PC-3 (cell line): ENCODE results near the gene ABLIM2. TPM values are rescaled to one million over a fixed set of nuclear protein-coding genes. Genes with fewer than 3 reads are reported as not detected.

Experiments
- ATAC-seq: fragments of 200-7000 bp; cut with Tn5 transposase; 2 replicates; pipeline ENCODE4 v1.9.1; 2020; ENCODE audit warnings: mild to moderate bottlenecking, moderate library complexity
- BruUV-seq: library from RNA; stranded (reverse); fragments of 400-500 nt; replicated peaks from 2 replicates; lab custom pipeline; 2021; lab: Mats Ljungman, UMichigan
- CTCF ChIA-PET: fragments of 300-600 bp; sonication (Branson Sonifier 250); formaldehyde crosslinking; loops from one replicate; lab custom pipeline; 2022; ENCODE audit warnings: antibody characterized with exemption; lab: Charles Lee
- POLR2A ChIA-PET: fragments of 300-600 bp; sonication (Branson Sonifier 250); formaldehyde crosslinking; loops from one replicate; lab custom pipeline; 2022; ENCODE audit warnings: antibody characterized with exemption; ENCODE audit not compliant: unreplicated experiment; lab: Charles Lee
- DNase-seq: peaks from one replicate; pipeline ENCODE4 v3.0.0-alpha.2; 2015
- H2AFZ ChIP-seq: fragments of 300-600 bp; sonication (generic); 2 replicates; pipeline ENCODE4 v1.6.0; 2016; ENCODE audit warnings: antibody characterized with exemption, low read length
- H3F3A ChIP-seq: fragments of 300-600 bp; sonication (generic); one replicate; pipeline ENCODE4 v1.6.0; 2017; ENCODE audit warnings: antibody characterized with exemption, low read length, control low read depth, mild to moderate bottlenecking; ENCODE audit not compliant: unreplicated experiment
- H3K27ac ChIP-seq: fragments of 300-600 bp; sonication (generic); 2 replicates; pipeline ENCODE4 v1.5.1; 2016; ENCODE audit warnings: mild to moderate bottlenecking, low read length
- H3K27me3 ChIP-seq: fragments of 300-600 bp; sonication (generic); 2 replicates; pipeline ENCODE4 v1.6.1; 2016; ENCODE audit warnings: low read length, mixed read lengths
- H3K36me3 ChIP-seq: fragments of 300-600 bp; sonication (generic); 2 replicates; pipeline ENCODE4 v1.6.1; 2016; ENCODE audit warnings: low read depth, mixed run types, low read length, mixed read lengths
- H3K4me1 ChIP-seq: fragments of 300-600 bp; sonication (generic); 2 replicates; pipeline ENCODE4 v1.5.1; 2016; ENCODE audit warnings: low read length; ENCODE audit not compliant: insufficient read depth
- H3K4me2 ChIP-seq: fragments of 300-600 bp; sonication (generic); 2 replicates; pipeline ENCODE4 v1.6.0; 2016; ENCODE audit warnings: low read length
- H3K4me3 ChIP-seq: fragments of 300-600 bp; sonication (generic); 2 replicates; pipeline ENCODE4 v1.5.1; 2016; ENCODE audit warnings: mild to moderate bottlenecking, low read length, mixed read lengths
- H3K79me2 ChIP-seq: fragments of 300-600 bp; sonication (generic); 2 replicates; pipeline ENCODE4 v1.6.1; 2017; ENCODE audit warnings: low read length, mixed read lengths
- H3K9ac ChIP-seq: fragments of 300-600 bp; sonication (generic); 2 replicates; pipeline ENCODE4 v1.6.0; 2016; ENCODE audit warnings: mild to moderate bottlenecking, low read length
- H3K9me2 ChIP-seq: fragments of 300-600 bp; sonication (generic); replicated peaks from 2 replicates; pipeline ENCODE4 v1.6.1; 2016; ENCODE audit warnings: mixed run types, low read length, mixed read lengths
- H3K9me3 ChIP-seq: fragments of 300-600 bp; sonication (generic); 2 replicates; pipeline ENCODE4 v1.6.1; 2016; ENCODE audit warnings: low read length, mixed read lengths
- H4K20me1 ChIP-seq: fragments of 300-600 bp; sonication (generic); 2 replicates; pipeline ENCODE4 v1.6.1; 2016; ENCODE audit warnings: low read length, mixed read lengths
- EZH2 ChIP-seq: fragments of 300-600 bp; sonication (generic); IDR thresholded peaks from one replicate; pipeline ENCODE4 v1.6.1; 2017; ENCODE audit warnings: antibody characterized with exemption, mild to moderate bottlenecking, low read length; ENCODE audit not compliant: unreplicated experiment
- EZH2phosphoT487 ChIP-seq: fragments of 300-600 bp; sonication (generic); IDR thresholded peaks from 2 replicates; pipeline ENCODE4 v1.6.1; 2018; ENCODE audit warnings: mild to moderate bottlenecking, antibody characterized with exemption, low read length, borderline replicate concordance
- intact Hi-C: fragments of 100-400 bp; cut with micrococcal nuclease; formaldehyde crosslinking; loops from 2 replicates; pipeline ENCODE4 v1.9.0; 2023
- total RNA-seq: library from RNA; depleted of rRNA; stranded (reverse); fragments of >200 nt; gene quantifications from 2 replicates; pipeline ENCODE4 v1.2.3, GENCODE V29; 2014
- TF ChIP-seq, protein P1 (sequence below): fragments of 300-600 bp; sonication (generic); conservative IDR thresholded peaks from 2 replicates; pipeline ENCODE4 v1.5.1; 2017; ENCODE audit warnings: antibody characterized with exemption, low read depth, mild to moderate bottlenecking, low read length

The ABLIM2 gene
- total RNA-seq, 1 experiment from 2014 or later, result 3.2 TPM

DNA sequence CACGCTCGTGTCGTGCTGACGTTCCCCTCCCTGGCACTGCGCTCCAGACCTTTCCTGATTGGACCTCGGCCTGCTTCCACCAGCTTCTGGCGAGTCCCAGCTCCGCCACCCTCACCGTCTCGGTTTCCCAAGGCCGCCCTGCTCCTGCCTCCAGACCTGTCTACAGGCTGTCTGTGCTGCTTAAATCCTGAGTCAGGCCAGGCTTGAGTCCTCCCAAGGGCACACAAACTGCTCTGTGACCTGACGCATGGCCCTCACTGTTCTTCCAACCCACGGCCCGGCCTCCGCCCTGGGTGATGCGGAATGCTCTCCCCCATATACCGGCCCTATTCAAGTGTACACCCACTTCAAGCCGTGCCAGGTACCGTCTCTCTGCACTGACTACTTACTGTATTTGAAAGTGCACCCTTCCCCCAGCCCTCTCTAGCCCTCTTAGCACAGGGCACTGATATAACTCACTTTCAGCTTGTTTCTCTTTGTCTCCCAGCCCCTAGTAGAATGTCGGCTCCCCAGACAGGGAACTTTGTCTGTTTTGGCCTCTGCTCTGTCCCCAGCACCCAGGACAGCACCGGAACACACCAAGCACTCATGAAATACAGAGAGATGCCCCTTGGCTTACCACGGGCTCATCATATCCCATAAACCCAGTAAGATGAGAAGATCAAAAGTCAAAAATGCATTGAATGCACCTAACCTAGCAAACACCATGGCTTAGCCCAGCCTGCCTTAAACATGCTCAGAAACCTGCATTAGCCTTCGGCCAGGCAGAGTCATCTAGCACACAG lies 155.9 kb downstream of the ABLIM2 start:
- no peaks in the 10 kb centered on the region for H3K4me1 ChIP-seq
- no peaks in the 10 kb centered on the region for H3F3A ChIP-seq
- H2AFZ ChIP-seq, result no peak overlapping the region
- H3K9me2 ChIP-seq, result no peaks in the 10 kb centered on the region
- no peaks in the 10 kb centered on the region for H3K36me3 ChIP-seq
- H3K27me3 ChIP-seq, result no peaks in the 10 kb centered on the region
- H3K9me3 ChIP-seq, result no peaks in the 10 kb centered on the region
- ATAC-seq (no peak), DNase-seq (no peak)
- no peak overlapping the region for H3K4me2 ChIP-seq
- POLR2A ChIA-PET, result no interaction called here
- H3K79me2 ChIP-seq, result no peaks in the 10 kb centered on the region
- TF ChIP-seq EZH2 (no peak), EZH2phosphoT487 (no peak)
- TF ChIP-seq, protein P1, sequence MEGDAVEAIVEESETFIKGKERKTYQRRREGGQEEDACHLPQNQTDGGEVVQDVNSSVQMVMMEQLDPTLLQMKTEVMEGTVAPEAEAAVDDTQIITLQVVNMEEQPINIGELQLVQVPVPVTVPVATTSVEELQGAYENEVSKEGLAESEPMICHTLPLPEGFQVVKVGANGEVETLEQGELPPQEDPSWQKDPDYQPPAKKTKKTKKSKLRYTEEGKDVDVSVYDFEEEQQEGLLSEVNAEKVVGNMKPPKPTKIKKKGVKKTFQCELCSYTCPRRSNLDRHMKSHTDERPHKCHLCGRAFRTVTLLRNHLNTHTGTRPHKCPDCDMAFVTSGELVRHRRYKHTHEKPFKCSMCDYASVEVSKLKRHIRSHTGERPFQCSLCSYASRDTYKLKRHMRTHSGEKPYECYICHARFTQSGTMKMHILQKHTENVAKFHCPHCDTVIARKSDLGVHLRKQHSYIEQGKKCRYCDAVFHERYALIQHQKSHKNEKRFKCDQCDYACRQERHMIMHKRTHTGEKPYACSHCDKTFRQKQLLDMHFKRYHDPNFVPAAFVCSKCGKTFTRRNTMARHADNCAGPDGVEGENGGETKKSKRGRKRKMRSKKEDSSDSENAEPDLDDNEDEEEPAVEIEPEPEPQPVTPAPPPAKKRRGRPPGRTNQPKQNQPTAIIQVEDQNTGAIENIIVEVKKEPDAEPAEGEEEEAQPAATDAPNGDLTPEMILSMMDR, result no peak
- CTCF ChIA-PET, result no interaction called here
- H3K9ac ChIP-seq, result no peak overlapping the region
- H4K20me1 ChIP-seq, result no peaks in the 10 kb centered on the region
- intact Hi-C loops, result no loop called here
- H3K4me3 ChIP-seq, result no peak overlapping the region
- BruUV-seq, result no TSS peak
- H3K27ac ChIP-seq, result no peak overlapping the region

DNA sequence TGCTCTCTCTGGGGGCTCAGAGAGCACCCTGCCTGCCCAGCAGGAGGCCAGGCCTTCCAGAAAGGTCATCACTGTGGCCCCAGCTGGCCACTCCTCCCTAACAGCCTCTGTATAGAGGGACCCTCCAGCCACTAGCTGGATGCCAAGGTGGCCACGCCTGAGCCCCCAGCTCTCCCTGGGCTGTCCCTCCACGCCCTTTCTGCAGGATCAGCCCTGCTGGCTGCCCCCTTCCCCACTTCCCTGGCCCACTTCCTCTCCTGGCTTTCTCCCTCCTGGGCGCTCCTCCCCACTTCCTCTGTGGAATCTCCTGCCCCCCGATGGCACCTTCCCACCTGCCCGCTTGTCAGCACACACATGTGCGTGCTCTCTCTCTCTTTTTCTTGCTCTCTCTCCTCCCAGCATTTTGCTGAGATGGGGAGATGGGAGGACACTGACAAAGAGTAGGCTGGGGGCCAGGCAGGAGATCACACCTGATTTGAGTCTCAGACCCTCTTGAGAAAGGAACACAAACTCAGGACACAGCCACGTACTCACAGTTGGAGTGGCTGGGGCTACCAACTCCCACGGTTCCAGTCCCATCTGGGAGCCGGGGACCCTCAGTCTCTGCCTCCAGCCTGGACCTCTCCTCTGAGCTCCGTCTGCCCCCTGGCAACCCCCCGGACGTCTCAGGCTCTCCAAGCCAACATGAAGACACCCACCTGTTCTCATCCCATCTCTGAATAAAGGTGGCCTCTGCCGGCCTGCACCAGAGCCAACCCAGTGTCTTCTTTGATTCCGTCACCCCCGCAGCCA lies 156.9 kb downstream of the ABLIM2 start:
- Histone ChIP-seq H3K27me3 (no peaks in the 10 kb centered on the region), H3K9me2 (no peaks in the 10 kb centered on the region), H2AFZ (no peak overlapping the region), H3K36me3 (no peaks in the 10 kb centered on the region), H3K27ac (no peak overlapping the region), H3K4me2 (no peak overlapping the region), H3K9me3 (no peaks in the 10 kb centered on the region), H3K79me2 (no peaks in the 10 kb centered on the region), H3F3A (no peaks in the 10 kb centered on the region), H4K20me1 (no peaks in the 10 kb centered on the region), H3K9ac (no peak overlapping the region), H3K4me1 (no peaks in the 10 kb centered on the region), H3K4me3 (no peak overlapping the region)
- DNase-seq (no peak), ATAC-seq (no peak)
- TF ChIP-seq EZH2 (no peak), EZH2phosphoT487 (no peak)
- TF ChIP-seq, protein P1, result no peak
- ChIA-PET POLR2A (no interaction called here), CTCF (no interaction called here)
- no TSS peak for BruUV-seq
- intact Hi-C loops, result no loop called here
